Articular chondrocyte of knee joint (primary cell): Measurements from ENCODE around the gene NPEPL1. TPM values are rescaled to one million over a fixed set of nuclear protein-coding genes. Genes with fewer than 3 reads are reported as not detected.

Experiments used
- total RNA-seq: library from RNA; depleted of rRNA; stranded (reverse); fragments of >200 nt; gene quantifications from 2 replicates; pipeline ENCODE4 v1.2.3, GENCODE V29; 2012

The NPEPL1 gene
- total RNA-seq: 14.5 and 14.9 TPM in 2 replicates

GRCh38 chr20:58692579-58693225 lies at the start of gene NPEPL1:
Gene NPEPL1 (plus strand): TSS chr20:58692800. CDS start chr20:58692901, 101 bp downstream.

GRCh38 chr20:58650776-58651558 lies 41.6 kb upstream of the NPEPL1 start, which contains the start of gene STX16:
Gene STX16 (plus strand): TSS chr20:58651283. CDS start chr20:58652007, 724 bp downstream.

Other genes starting within 250 kb of the NPEPL1 start
- 4.5 and 6.4 TPM in 2 replicates for gene APCDD1L, start 177.4 kb upstream of the NPEPL1 start, total RNA-seq
- gene STX16, start 41.5 kb upstream of the NPEPL1 start, total RNA-seq: 28.2 and 32.4 TPM in 2 replicates
- gene GNAS-AS1, start 158.1 kb downstream of the NPEPL1 start, total RNA-seq: 0.32 and 0.39 TPM in 2 replicates
- gene GNAS, start 159.9 kb downstream of the NPEPL1 start, total RNA-seq: 434 and 469 TPM in 2 replicates